NK-92 (cell line): Measurements from ENCODE around the gene MAGIX.
"Not testable (repeated sequence)": the region's sequence is repeated elsewhere in the genome, so short reads cannot be mapped to it uniquely, and the experiment has no call there.

Experiments
- DNase-seq: peaks from one replicate; lab custom pipeline; 2025; ENCODE audit not compliant: unreplicated experiment; lab: John Stamatoyannopoulos, UW

The MAGIX gene

GRCh38 chrX:49157194-49157593 lies 5.4 kb upstream of the MAGIX start:
- no peak for DNase-seq

- DNase-seq, result no peak
Observed at GRCh38 chrX:49160908-49161307, 1.6 kb upstream of the MAGIX start.

DNA sequence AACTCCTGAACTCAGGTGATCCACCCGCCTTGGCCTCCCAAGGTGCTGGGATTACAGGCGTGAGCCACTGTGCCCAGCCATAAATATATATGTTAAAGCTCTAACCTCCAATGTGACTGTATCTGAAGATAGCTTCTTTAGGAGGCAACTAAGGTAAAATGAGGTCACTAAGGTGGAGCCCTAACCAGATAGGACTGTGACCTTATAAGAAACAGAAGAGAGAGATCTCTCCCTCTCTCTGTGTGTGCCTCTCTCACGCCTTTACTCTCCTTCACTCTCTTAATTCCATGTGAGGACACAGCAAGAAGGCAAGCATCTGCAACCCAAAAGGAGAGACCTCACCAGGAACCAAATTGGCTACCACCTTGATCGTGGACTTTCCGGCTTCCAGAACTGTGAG lies 926 bp upstream of the MAGIX start:
- DNase-seq, result no peak

DNA sequence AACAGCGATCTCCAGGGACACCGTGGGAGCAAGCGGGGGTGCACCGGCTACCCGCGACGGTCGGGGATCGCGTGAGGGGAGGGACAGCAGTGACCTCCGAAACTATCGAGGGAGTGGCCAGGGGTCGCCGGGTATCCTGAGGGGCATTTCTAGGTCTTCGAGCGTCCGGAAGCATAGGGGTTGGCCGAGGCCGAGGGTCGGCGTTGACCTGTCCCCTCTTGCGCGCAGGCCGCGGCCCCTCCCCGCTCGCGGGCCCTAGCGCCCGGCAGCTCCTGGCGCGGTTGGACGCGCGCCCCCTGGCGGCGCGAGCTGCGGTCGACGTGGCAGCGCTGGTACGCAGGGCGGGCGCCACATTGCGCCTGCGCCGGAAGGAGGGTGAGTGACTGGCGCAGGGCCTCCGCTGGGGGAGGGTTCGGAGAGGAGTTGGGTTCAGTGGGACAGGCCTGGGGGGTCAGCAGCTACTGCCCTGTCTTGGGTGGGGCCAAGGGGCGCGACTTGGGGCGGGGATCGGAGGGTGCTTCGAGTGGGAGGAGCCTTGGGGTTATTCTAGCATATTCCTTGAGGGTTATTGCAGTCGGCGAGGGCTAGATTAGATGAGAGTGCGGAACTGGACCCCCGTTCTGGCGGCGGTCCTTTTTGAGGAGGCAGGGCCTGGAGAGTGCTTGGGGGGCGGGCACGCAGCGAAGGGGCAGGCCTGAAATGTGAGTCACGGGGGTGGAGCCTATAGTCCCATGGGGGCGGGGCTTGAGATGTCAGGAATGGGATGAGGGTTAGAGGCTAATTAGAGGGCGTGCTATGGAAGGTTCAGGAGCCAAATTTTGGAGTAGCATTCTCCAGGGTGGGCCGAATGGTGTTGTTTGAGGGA lies 1.2 kb downstream of the MAGIX start:
- DNase-seq, result no peak

- DNase-seq, result no peak
Observed at GRCh38 chrX:49164589-49165360, 2.2 kb downstream of the MAGIX start.

- no peak for DNase-seq
Observed at GRCh38 chrX:49165901-49166881, 3.6 kb downstream of the MAGIX start.

GRCh38 chrX:49166914-49167739 lies 4.6 kb downstream of the MAGIX start:
- no peak for DNase-seq

GRCh38 chrX:49167740-49168108 lies 5.2 kb downstream of the MAGIX start:
- DNase-seq, result no peak

GRCh38 chrX:49171752-49172279 lies 9.3 kb downstream of the MAGIX start, which contains the start of gene PLP2:
PLP2 (plus strand) TSS chrX:49171898; CDS start chrX:49172001, 103 bp downstream.
- DNase-seq, result no peak

DNA sequence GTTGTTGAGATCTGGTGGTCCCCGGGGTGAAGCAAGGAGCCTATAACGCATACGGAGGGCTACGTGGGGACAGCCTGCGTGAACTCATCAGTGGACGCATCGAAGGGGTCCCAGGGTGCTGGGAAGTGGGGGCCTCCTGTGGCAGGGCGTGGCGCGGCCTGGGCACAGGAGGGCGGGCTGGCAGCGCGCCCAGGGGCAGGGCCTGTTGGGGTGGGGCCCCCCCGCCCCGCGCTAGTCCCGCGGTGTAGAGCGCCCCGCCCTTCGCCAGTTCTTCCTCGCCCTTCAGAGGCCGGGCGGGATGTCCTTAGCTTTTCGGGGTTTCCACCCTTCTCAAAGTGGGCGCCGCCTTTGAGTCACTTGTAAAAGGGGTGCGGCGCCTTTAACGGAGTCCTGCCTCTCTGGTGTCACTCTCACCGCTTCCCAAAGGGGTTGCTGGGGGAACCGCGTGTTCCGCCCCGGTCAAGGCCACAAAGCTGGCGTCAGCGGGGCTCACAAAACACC lies 9.8 kb downstream of the MAGIX start:
- no peak for DNase-seq

DNA sequence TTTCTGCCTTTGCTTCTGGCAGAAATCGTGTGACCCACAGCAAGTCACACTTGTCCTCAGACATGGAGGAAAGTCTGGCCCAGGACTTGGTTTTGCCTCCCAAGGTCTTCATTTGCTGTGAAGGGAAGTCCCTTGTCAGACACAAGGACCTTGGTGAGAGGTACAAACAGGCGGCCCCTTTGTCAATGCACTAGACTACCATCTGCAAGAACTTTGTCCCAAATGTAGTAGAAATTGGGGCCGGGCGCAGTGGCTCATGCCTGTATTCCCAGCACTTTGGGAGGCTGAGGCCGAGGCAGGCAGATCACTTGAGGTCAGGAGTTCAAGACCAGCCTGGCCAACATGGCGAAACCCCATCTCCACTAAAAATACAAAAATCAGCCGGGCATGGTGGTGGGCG lies 11.0 kb downstream of the MAGIX start:
- DNase-seq, result not testable (repeated sequence)

DNA sequence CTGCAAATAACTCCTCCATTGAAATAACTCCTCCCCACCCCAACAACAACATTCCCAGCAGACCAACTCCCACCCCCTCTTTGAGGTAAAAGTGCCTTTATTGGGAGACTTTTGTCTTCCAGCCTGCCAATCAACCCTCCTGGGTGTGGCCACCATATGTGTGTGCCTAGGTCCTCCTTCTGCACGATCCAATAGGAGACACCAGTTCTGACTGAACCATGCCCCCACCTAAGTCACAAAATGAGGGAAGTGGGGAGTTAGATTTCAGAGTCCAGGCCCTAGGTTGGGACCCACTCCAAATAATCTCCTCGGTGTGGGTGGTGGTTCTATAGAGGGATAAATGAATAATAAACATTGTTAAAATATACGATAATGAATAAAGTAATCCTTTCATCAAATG lies 12.2 kb downstream of the MAGIX start:
- no peak for DNase-seq

DNA sequence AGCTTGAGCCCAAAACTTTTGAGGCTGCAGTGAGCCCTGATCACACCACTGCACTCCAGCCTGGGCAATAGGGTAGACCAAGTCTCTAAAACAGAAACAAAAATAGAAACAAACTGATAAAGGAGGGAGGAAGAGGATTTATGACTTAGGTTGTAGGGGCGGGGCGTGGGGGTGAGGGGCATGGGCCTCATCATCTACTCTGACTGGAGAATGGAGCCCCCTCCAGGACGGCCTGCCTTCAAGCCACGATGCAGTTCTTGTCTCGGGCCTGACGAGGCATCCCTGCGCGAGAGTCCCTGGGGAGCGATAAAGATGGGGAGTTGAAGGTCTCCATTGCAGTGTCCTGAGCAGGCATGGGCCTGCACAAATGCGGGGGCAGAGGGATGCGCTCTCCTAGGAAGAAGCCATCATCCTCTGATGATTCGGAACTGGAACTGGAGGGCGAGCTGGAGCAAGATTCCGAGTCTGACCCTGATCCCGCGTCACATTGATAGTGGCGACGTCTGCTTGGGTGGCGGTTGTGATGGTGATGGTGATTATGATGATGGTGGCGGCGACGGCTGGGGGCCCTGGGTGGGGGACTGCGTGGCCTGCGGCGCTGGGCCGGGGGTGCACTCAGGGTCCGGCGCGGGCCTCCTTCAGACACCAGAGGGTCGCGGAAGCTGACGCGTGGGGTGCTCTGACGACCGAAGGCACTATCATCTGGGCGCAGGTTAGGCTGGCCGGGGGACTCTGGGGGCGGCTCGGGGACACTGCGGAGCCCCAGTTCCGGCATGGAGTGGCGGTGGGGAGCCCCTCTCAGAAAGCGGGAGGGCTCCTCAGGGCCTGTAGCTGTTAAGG lies 13.1 kb downstream of the MAGIX start:
- DNase-seq, result no peak

- no peak for DNase-seq
Observed at GRCh38 chrX:49176421-49177326, 14.1 kb downstream of the MAGIX start.

DNA sequence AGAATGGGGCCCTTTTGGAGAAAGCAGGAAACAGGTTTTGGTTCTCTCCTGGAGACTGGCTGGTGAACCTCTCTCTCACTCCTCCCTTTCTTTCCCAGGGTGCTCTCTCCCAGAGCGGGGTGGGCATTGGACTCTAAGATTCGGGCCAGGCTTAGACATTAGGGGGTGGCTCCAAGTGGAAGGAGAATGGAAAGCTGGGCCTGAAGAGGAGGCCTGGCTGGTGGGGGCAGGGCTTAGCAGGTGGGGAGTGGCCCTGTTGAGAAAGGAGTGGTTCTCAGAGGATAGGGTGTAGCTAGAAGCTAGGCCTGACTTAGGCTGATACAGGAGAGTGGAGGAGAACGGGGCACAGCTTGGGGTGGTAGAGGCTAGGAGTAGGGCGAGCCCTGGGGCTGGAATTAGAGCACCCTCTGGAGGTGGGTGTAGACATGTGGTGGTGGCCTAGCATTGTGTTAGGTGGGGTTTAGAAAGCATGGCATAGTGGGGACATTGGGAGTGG lies 14.8 kb downstream of the MAGIX start:
- DNase-seq, result no peak

DNA sequence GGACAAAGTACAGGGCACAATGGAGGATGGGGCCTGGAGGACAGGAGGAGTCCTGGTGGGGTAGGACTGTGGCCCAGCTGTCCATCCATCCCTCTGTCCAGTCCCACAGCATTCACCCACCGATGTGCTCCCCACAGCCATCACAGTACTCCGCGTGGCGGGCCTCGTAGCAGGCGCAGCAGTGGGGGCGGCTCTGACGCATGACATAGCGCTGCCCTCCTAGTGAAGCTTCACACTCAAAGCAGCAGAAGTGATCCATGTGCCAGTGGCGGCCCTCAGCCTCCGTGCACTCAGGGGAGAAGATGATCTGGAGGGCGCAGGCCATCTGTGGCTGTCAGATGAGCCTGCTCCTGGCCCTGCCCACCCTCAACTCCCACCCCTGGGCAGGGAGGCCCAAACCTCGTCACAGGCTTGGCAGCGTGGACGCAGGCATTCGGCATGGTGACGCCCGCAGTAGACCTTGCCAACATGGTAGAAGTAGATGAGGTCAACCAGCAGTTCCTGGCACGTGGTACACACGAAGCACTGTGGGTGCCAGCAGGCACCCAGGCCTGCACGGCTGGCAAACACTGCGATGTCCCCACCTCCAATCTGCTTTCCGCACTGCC lies 15.4 kb downstream of the MAGIX start:
- no peak for DNase-seq

GRCh38 chrX:49178537-49178936 lies 16.0 kb downstream of the MAGIX start:
- no peak for DNase-seq
